HEK293T (cell line): ENCODE results near the gene GGT6.

ENCODE experiments used
- FOXA1 ChIP-seq: fragments of 450-650 bp; IDR thresholded peaks from 2 replicates; pipeline ENCODE4 v1.6.1; 2016; ENCODE audit warnings: mild to moderate bottlenecking
- L3MBTL2 ChIP-seq: fragments of 450-650 bp; conservative IDR thresholded peaks from 2 replicates; pipeline ENCODE4 v1.6.1; 2016; ENCODE audit warnings: mild to moderate bottlenecking
- SUZ12 ChIP-seq: fragments of 450-650 bp; IDR thresholded peaks from 2 replicates; pipeline ENCODE4 v1.6.1; 2016; ENCODE audit warnings: mild to moderate bottlenecking
- TARDBP ChIP-seq: fragments of 450-650 bp; IDR thresholded peaks from 2 replicates; pipeline ENCODE4 v1.6.1; 2016
- ZNF384 ChIP-seq: fragments of 450-650 bp; IDR thresholded peaks from 2 replicates; pipeline ENCODE4 v1.6.1; 2016

GRCh38 chr17:4542726-4543191 is 17.6 kb downstream of the GGT6 start:
- TF ChIP-seq ZNF384, result no peak
- TF ChIP-seq SUZ12, result no peak
- no peak for TF ChIP-seq FOXA1
- no peak for TF ChIP-seq TARDBP
- TF ChIP-seq L3MBTL2, result no peak
